ENCODE results near the gene FN1. TPM values are rescaled to one million over a fixed set of nuclear protein-coding genes. Genes with fewer than 3 reads are reported as not detected.

The FN1 gene
- total RNA-seq, 1 experiment from 2014 or later: 39.4 TPM

DNA sequence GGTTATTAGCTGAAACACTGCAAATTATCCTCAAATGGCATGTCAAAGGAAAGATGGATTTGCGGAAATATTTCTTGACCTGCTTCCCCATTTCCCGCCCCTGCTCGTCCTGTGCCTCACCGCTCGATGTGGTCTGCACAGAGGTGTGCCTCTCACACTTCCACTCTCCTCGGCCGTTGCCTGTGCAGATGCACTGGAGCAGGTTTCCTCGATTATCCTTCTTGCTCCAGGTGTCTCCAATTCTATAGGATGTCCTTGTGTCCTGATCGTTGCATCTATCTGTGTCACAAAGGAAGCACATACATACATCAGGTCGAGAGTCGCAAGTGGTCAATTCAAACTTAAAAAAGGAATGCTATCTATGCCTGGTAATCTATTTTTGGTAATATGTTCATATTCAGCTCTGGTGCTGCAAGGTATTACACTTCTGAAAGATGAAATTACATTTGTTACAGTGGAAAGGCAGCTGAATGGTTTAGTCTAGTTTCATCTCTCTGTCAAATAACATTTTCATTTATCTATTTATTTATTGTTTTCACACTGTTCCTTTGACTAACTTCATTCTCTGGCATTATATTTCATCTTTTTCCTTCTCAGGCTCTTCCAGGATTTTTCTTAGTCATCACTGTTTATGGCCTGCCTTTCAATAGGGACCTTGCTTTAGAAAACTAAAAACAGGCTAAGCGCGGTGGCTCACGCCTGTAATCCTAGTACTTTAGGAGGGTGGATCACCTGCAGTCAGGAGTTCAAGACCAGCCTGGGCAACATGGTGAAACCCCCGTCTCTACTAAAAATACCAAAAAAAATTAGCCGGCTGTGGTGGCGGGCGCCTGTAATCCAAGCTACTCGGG, 7.6 kb downstream of the FN1 start:
- H3K27ac ChIP-seq: no peak overlapping the region
- H3K4me2 ChIP-seq: no peak overlapping the region
- TF ChIP-seq, protein P1, sequence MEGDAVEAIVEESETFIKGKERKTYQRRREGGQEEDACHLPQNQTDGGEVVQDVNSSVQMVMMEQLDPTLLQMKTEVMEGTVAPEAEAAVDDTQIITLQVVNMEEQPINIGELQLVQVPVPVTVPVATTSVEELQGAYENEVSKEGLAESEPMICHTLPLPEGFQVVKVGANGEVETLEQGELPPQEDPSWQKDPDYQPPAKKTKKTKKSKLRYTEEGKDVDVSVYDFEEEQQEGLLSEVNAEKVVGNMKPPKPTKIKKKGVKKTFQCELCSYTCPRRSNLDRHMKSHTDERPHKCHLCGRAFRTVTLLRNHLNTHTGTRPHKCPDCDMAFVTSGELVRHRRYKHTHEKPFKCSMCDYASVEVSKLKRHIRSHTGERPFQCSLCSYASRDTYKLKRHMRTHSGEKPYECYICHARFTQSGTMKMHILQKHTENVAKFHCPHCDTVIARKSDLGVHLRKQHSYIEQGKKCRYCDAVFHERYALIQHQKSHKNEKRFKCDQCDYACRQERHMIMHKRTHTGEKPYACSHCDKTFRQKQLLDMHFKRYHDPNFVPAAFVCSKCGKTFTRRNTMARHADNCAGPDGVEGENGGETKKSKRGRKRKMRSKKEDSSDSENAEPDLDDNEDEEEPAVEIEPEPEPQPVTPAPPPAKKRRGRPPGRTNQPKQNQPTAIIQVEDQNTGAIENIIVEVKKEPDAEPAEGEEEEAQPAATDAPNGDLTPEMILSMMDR (conservative IDR thresholded peaks at IDR 0.05): no peak
- TF ChIP-seq EZH2 (IDR thresholded peaks at IDR 0.05; ENCODE audit: low read depth): no peak
- no TSS peak for BruUV-seq (replicated peaks)
- POLR2A ChIA-PET (ENCODE audit: unreplicated experiment): no interaction called here
- H3K79me2 ChIP-seq (ENCODE audit: low read depth): no peaks in the 10 kb centered on the region
- peaks cover 4% of the 10 kb centered on the region; the same call in 1 of the 2 replicates for H3K9me3 ChIP-seq (ENCODE audit: insufficient read depth, low read depth)
- no peaks in the 10 kb centered on the region for H3F3A ChIP-seq (ENCODE audit: insufficient read depth, low read depth)
- H3K4me3 ChIP-seq: no peak overlapping the region
- no peaks in the 10 kb centered on the region for H3K27me3 ChIP-seq (ENCODE audit: insufficient read depth, low read depth)
- intact Hi-C loops (cut with micrococcal nuclease; ENCODE audit: unreplicated experiment): no loop called here
- no peak overlapping the region for H2AFZ ChIP-seq
- H3K36me3 ChIP-seq (ENCODE audit: low read depth): no peaks in the 10 kb centered on the region
- no peaks in the 10 kb centered on the region for H3K4me1 ChIP-seq (replicated peaks; ENCODE audit: insufficient read depth)
- no peaks in the 10 kb centered on the region for H4K20me1 ChIP-seq (ENCODE audit: insufficient read depth)
- CTCF ChIA-PET: interaction anchor here (0.6 kb wide), 1 partner anchor 1211 kb away, joined by 3 read pairs; no protein-coding TSS in a partner anchor
- no peaks in the 10 kb centered on the region for H3K9me2 ChIP-seq (ENCODE audit: insufficient read depth)
- no peak for DNase-seq

DNA sequence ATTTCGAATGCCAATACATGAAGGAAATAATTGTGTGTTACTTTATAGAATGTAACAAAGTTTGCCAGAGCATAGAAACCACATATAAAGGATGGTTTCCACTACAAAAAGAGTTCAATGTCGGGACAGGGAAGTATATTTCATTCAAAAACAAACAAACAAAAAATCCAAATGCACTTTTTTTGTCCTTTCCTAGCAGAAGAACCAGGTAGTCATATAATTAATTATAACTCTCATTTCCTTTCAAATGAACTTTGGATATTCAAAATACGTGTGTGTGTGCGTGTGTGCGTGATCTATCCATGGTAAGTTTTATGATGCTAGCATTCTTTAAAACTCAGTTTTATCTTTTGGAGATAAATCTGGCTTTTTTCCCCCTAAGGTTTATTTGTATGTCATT, 8.3 kb downstream of the FN1 start:
- Histone ChIP-seq H3K27ac (no peak overlapping the region), H3K9me3 (ENCODE audit: insufficient read depth, low read depth) (0 out of 2 replicates have a peak, but pooled peaks cover 4% of the 10 kb centered on the region), H3K9me2 (ENCODE audit: insufficient read depth) (no peaks in the 10 kb centered on the region), H3K4me2 (no peak overlapping the region), H3K36me3 (ENCODE audit: low read depth) (no peaks in the 10 kb centered on the region), H3F3A (ENCODE audit: insufficient read depth, low read depth) (no peaks in the 10 kb centered on the region), H3K4me3 (no peak overlapping the region), H3K4me1 (replicated peaks; ENCODE audit: insufficient read depth) (no peaks in the 10 kb centered on the region), H4K20me1 (ENCODE audit: insufficient read depth) (no peaks in the 10 kb centered on the region), H3K79me2 (ENCODE audit: low read depth) (no peaks in the 10 kb centered on the region), H2AFZ (no peak overlapping the region), H3K27me3 (ENCODE audit: insufficient read depth, low read depth) (no peaks in the 10 kb centered on the region)
- ChIA-PET POLR2A (ENCODE audit: unreplicated experiment) (no interaction called here), CTCF (no interaction called here)
- BruUV-seq (replicated peaks): no TSS peak
- intact Hi-C loops (cut with micrococcal nuclease; ENCODE audit: unreplicated experiment): no loop called here
- DNase-seq: no peak
- no peak for TF ChIP-seq EZH2 (IDR thresholded peaks at IDR 0.05; ENCODE audit: low read depth)
- TF ChIP-seq, protein P1 (conservative IDR thresholded peaks at IDR 0.05): no peak

DNA sequence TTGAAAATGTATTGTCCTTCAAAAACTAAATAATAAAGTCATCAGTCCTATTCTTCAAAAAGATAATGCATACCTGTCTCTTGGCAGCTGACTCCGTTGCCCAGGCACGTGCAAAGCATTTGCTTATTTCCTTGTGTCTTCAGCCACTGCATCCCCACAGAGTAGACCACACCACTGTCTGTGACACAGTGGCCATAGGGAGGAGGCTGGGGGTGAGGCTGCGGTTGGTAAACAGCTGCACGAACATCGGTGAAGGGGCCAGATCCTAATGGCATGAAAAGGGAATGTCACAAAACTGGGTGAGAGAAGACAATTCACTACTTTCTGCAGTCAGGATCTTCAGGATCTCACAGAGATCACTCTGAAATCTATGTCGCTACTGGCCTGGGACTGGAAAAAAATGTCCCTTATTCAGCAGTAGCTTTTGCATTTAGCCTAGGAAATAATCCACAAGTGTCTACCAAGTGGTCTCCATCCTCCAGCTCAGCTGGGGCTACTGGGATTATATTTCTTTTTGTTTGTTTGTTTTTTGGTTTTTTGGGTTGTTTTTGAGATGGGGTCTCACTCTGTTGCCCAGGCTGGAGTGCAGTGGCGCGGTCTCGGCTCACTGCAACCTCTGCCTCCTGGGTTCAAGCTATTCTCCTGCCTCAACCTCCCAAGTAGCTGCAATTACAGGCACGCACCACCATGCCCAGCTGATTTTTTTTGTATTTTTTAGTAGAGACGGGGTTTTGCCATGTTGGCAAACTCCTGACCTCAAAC, 10.7 kb downstream of the FN1 start:
- Histone ChIP-seq H3K4me3 (no peak overlapping the region), H3K9me3 (ENCODE audit: insufficient read depth, low read depth) (0 out of 2 replicates have a peak, but pooled peaks cover 4% of the 10 kb centered on the region), H3K79me2 (ENCODE audit: low read depth) (no peaks in the 10 kb centered on the region), H3K36me3 (ENCODE audit: low read depth) (no peaks in the 10 kb centered on the region), H2AFZ (no peak overlapping the region), H3K4me2 (no peak overlapping the region), H3F3A (ENCODE audit: insufficient read depth, low read depth) (no peaks in the 10 kb centered on the region), H3K27ac (no peak overlapping the region), H3K9me2 (ENCODE audit: insufficient read depth) (no peaks in the 10 kb centered on the region), H3K4me1 (replicated peaks; ENCODE audit: insufficient read depth) (no peaks in the 10 kb centered on the region), H4K20me1 (ENCODE audit: insufficient read depth) (no peaks in the 10 kb centered on the region), H3K27me3 (ENCODE audit: insufficient read depth, low read depth) (no peaks in the 10 kb centered on the region)
- ChIA-PET CTCF (interaction anchor here (0.6 kb wide), 1 partner anchor 14 kb away, joined by 3 read pairs; no protein-coding TSS in a partner anchor), POLR2A (ENCODE audit: unreplicated experiment) (interaction anchor here (0.6 kb wide), 1 partner anchor 16 kb away, joined by 5 read pairs; no protein-coding TSS in a partner anchor)
- DNase-seq: no peak
- no TSS peak for BruUV-seq (replicated peaks)
- TF ChIP-seq, protein P1 (conservative IDR thresholded peaks at IDR 0.05): no peak
- TF ChIP-seq EZH2 (IDR thresholded peaks at IDR 0.05; ENCODE audit: low read depth): no peak
- intact Hi-C loops (cut with micrococcal nuclease; ENCODE audit: unreplicated experiment): no loop called here

Measured in PC-9 (cell line).